GM23248 (cell line): ENCODE data around the gene HDAC4.

Source experiments
- EZH2 ChIP-seq: fragments of 200-600 bp; sonication (generic); IDR thresholded peaks from 2 replicates; pipeline ENCODE4 v1.6.1; 2018; ENCODE audit warnings: antibody characterized with exemption, mild to moderate bottlenecking; ENCODE audit not compliant: insufficient read depth, poor library complexity, severe bottlenecking
- EZH2phosphoT487 ChIP-seq: fragments of 200-600 bp; sonication (generic); IDR thresholded peaks from 2 replicates; pipeline ENCODE4 v1.6.1; 2018; ENCODE audit warnings: antibody characterized with exemption, moderate library complexity, mild to moderate bottlenecking, low read depth; ENCODE audit not compliant: insufficient read depth

DNA sequence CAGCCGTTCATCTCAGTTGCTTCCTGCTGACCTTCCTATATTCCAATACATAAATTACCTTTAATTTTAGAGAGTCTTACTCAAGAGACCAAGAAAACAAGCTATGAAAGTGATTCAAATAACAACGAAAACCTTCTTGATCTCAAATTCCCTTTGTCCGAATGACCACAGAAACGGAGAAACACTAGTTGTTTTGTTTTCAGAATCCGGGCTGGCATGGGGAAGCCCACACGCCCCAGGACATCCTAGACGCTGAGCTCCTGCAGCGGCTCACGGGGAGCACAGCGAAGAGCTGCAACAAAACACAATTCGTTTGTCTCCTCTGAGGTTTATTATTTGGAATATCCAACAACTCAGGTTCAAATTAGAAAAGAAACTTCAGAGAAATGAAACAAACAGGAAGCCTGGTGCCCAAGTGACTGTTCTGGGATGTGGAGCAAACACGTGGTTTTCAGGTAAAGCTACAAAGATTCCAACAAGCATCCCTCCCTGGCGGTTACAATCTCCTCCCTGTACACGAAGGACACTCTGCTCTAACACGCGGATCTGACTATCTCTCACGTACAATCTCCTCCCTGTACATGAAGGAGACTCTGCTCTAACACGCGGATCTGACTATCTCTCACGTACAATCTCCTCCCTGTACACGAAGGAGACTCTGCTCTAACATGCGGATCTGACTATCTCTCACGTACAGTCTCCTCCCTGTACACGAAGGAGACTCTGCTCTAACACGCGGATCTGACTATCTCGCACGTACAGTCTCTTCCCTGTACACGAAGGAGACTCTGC lies 315.4 kb downstream of the HDAC4 start:
- TF ChIP-seq EZH2 (no peak), EZH2phosphoT487 (no peak)
